OCI-LY7 (cell line): ENCODE results near the gene LAMA3. TPM values are rescaled to one million over a fixed set of nuclear protein-coding genes. Genes with fewer than 3 reads are reported as not detected.

ENCODE experiments used
- BruUV-seq: library from RNA; stranded (reverse); fragments of 400-500 nt; replicated peaks from 2 replicates; lab custom pipeline; 2021; lab: Mats Ljungman, UMichigan
- CTCF ChIA-PET: fragments of 300-600 bp; sonication (Branson Sonifier 250); formaldehyde crosslinking; loops from one replicate; lab custom pipeline; 2022; ENCODE audit warnings: antibody characterized with exemption; ENCODE audit not compliant: unreplicated experiment; lab: Charles Lee
- POLR2A ChIA-PET: fragments of 300-600 bp; sonication (Branson Sonifier 250); formaldehyde crosslinking; loops from one replicate; lab custom pipeline; 2022; ENCODE audit warnings: antibody characterized with exemption; lab: Charles Lee
- DNase-seq: peaks from one replicate; pipeline ENCODE4 v3.0.0-alpha.2; 2015; ENCODE audit warnings: low spot score
- H2AFZ ChIP-seq: fragments of 200-600 bp; sonication (generic), shearing (Covaris generic); 2 replicates; pipeline ENCODE4 v1.6.1; 2014; ENCODE audit warnings: mild to moderate bottlenecking, antibody characterized with exemption, low read length, moderate library complexity
- H3K27ac ChIP-seq: fragments of 200-600 bp; sonication (generic); 2 replicates; pipeline ENCODE4 v1.5.1; 2014; ENCODE audit warnings: mixed run types, low read depth, mild to moderate bottlenecking, moderate library complexity, low read length, inconsistent platforms; ENCODE audit not compliant: poor library complexity, severe bottlenecking
- H3K36me3 ChIP-seq: fragments of 200-600 bp; sonication (generic); 2 replicates; pipeline ENCODE4 v1.6.1; 2014; ENCODE audit warnings: mild to moderate bottlenecking, antibody characterized with exemption, low read length, moderate library complexity, mixed read lengths; ENCODE audit not compliant: insufficient read depth
- H3K4me1 ChIP-seq: fragments of 200-600 bp; sonication (generic); 2 replicates; pipeline ENCODE4 v1.5.1; 2014; ENCODE audit warnings: mild to moderate bottlenecking, low read length; ENCODE audit not compliant: insufficient read depth, poor library complexity, severe bottlenecking
- H3K4me2 ChIP-seq: fragments of 200-600 bp; sonication (generic); 2 replicates; pipeline ENCODE4 v1.6.1; 2014; ENCODE audit warnings: mild to moderate bottlenecking, low read length
- H3K4me3 ChIP-seq: fragments of 200-600 bp; sonication (generic); 2 replicates; pipeline ENCODE4 v1.5.1; 2014; ENCODE audit warnings: mild to moderate bottlenecking, low read depth, low read length; ENCODE audit not compliant: poor library complexity, severe bottlenecking
- H3K79me2 ChIP-seq: fragments of 200-600 bp; sonication (generic); 2 replicates; pipeline ENCODE4 v1.6.1; 2016; ENCODE audit warnings: low read depth, mild to moderate bottlenecking, low read length, moderate library complexity, mixed read lengths; ENCODE audit not compliant: insufficient read depth
- H3K9me2 ChIP-seq: fragments of 200-600 bp; sonication (generic); 2 replicates; pipeline ENCODE4 v1.6.1; 2016; ENCODE audit warnings: mild to moderate bottlenecking, low read length, mixed read lengths; ENCODE audit not compliant: insufficient read depth
- H3K9me3 ChIP-seq: fragments of 200-600 bp; sonication (generic); 2 replicates; pipeline ENCODE4 v1.6.1; 2014; ENCODE audit warnings: mild to moderate bottlenecking, mixed run types, low read length, mixed read lengths
- H4K20me1 ChIP-seq: fragments of 200-600 bp; sonication (generic); 2 replicates; pipeline ENCODE4 v1.6.1; 2014; ENCODE audit warnings: mild to moderate bottlenecking, antibody characterized with exemption, low read length, moderate library complexity, mixed read lengths; ENCODE audit not compliant: insufficient read depth
- EZH2phosphoT487 ChIP-seq: fragments of 200-600 bp; sonication (generic); IDR thresholded peaks from 2 replicates; pipeline ENCODE4 v1.6.1; 2018; ENCODE audit warnings: low read depth, borderline replicate concordance, mild to moderate bottlenecking, mixed run types, antibody characterized with exemption, low read length, moderate library complexity, mixed read lengths
- intact Hi-C: fragments of 100-400 bp; cut with micrococcal nuclease; formaldehyde crosslinking; loops from one replicate; pipeline ENCODE4 v1.10.0; 2022; ENCODE audit not compliant: unreplicated experiment
- total RNA-seq, 2 experiments: library from RNA; depleted of rRNA in 1 of 2; stranded (reverse); fragments of >200 nt in 1 of 2; shearing (Covaris generic) in 1 of 2; gene quantifications; 2 replicates each; pipeline ENCODE4 v1.2.3, GENCODE V29; 2014 to 2022
- TF ChIP-seq, protein P1 (sequence below): fragments of 200-600 bp; sonication (generic); conservative IDR thresholded peaks from 2 replicates; pipeline ENCODE4 v1.5.1; 2014; ENCODE audit warnings: mild to moderate bottlenecking, antibody characterized with exemption, low read length, moderate library complexity, mixed read lengths

Gene LAMA3
- total RNA-seq, 2 experiments from 2014 or later: 0.16 to 1.6 TPM

- H3K4me1 ChIP-seq: no peaks in the 10 kb centered on the region
- H4K20me1 ChIP-seq: no peaks in the 10 kb centered on the region
- no peak for TF ChIP-seq EZH2phosphoT487
- TF ChIP-seq, protein P1, sequence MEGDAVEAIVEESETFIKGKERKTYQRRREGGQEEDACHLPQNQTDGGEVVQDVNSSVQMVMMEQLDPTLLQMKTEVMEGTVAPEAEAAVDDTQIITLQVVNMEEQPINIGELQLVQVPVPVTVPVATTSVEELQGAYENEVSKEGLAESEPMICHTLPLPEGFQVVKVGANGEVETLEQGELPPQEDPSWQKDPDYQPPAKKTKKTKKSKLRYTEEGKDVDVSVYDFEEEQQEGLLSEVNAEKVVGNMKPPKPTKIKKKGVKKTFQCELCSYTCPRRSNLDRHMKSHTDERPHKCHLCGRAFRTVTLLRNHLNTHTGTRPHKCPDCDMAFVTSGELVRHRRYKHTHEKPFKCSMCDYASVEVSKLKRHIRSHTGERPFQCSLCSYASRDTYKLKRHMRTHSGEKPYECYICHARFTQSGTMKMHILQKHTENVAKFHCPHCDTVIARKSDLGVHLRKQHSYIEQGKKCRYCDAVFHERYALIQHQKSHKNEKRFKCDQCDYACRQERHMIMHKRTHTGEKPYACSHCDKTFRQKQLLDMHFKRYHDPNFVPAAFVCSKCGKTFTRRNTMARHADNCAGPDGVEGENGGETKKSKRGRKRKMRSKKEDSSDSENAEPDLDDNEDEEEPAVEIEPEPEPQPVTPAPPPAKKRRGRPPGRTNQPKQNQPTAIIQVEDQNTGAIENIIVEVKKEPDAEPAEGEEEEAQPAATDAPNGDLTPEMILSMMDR: no peak
- intact Hi-C loops: no loop called here
- no peaks in the 10 kb centered on the region for H3K9me2 ChIP-seq
- CTCF ChIA-PET: no interaction called here
- POLR2A ChIA-PET: interaction anchor here (0.5 to 0.9 kb wide), 3 partner anchors 25 to 69 kb away, joined by 3 to 7 read pairs (median 3); no protein-coding TSS in a partner anchor
- BruUV-seq: no TSS peak
- H3K4me3 ChIP-seq: no peak overlapping the region
- DNase-seq: no peak
- no peaks in the 10 kb centered on the region for H3K79me2 ChIP-seq
- H3K4me2 ChIP-seq: no peak overlapping the region
- H3K36me3 ChIP-seq: no peaks in the 10 kb centered on the region
- H3K9me3 ChIP-seq: no peaks in the 10 kb centered on the region
- H3K27ac ChIP-seq: no peak overlapping the region
- no peak overlapping the region for H2AFZ ChIP-seq
These were observed 54.6 kb downstream of the LAMA3 start for GRCh38 chr18:23743733-23744333.

DNA sequence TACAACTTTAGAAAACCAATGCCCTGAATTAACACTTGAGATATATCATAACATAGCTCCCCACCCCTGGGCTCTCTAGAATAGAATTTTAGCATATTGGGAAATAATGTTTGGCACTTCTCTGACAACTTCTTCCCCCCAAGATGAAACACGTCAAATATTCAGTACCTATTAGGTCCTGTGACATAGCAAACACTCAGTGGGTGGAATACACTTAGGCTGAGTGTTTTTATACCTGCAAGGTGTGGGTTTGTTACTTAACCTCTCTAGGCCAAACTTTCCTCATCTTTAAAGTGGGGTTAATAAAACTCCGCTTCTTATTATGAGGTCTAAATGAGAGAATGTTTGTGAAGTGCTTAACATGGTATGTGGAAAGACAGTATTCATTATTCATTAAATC is 56.1 kb downstream of the LAMA3 start:
- CTCF ChIA-PET: no interaction called here
- Histone ChIP-seq H3K4me1 (no peaks in the 10 kb centered on the region), H4K20me1 (no peaks in the 10 kb centered on the region), H3K9me3 (no peaks in the 10 kb centered on the region), H3K9me2 (no peaks in the 10 kb centered on the region), H3K4me3 (no peak overlapping the region), H3K36me3 (no peaks in the 10 kb centered on the region), H3K79me2 (no peaks in the 10 kb centered on the region), H2AFZ (no peak overlapping the region), H3K27ac (no peak overlapping the region), H3K4me2 (no peak overlapping the region)
- no peak for DNase-seq
- POLR2A ChIA-PET: interaction anchor here (0.9 to 1.0 kb wide), 2 partner anchors 11 to 31 kb away, joined by 3 read pairs; no protein-coding TSS in a partner anchor
- intact Hi-C loops: loop anchor here (5.0 kb wide), 1 partner anchor 63 kb away; no protein-coding TSS in a partner anchor
- BruUV-seq: no TSS peak
- TF ChIP-seq, protein P1: no peak
- TF ChIP-seq EZH2phosphoT487: no peak

- Histone ChIP-seq H3K4me2 (no peak overlapping the region), H3K9me2 (no peaks in the 10 kb centered on the region), H2AFZ (no peak overlapping the region), H3K79me2 (no peaks in the 10 kb centered on the region), H3K9me3 (no peaks in the 10 kb centered on the region), H4K20me1 (no peaks in the 10 kb centered on the region), H3K4me1 (no peaks in the 10 kb centered on the region), H3K36me3 (no peaks in the 10 kb centered on the region), H3K27ac (no peak overlapping the region), H3K4me3 (no peak overlapping the region)
- intact Hi-C loops: loop anchor here (5.0 kb wide), 1 partner anchor 65 kb away; no protein-coding TSS in a partner anchor
- TF ChIP-seq, protein P1: no peak
- TF ChIP-seq EZH2phosphoT487: no peak
- ChIA-PET POLR2A (interaction anchor here (0.9 kb wide), 1 partner anchor 447 kb away, joined by 3 read pairs; no protein-coding TSS in a partner anchor), CTCF (no interaction called here)
- no peak for DNase-seq
- no TSS peak for BruUV-seq
These were observed 57.6 kb downstream of the LAMA3 start for GRCh38 chr18:23746851-23747250.
